ENCODE results near the gene SHROOM3.

SHROOM3 gene

GRCh38 chr4:76758290-76758882 lies 323.4 kb downstream of the SHROOM3 start:
- ChIA-PET POLR2A (interaction anchor here (1.6 kb wide), 1 partner anchor 190 kb away, joined by 6 read pairs; the partner anchor contains the start of gene SEPTIN11), CTCF (interaction anchor here (0.7 to 3.3 kb wide), 32 partner anchors 8 to 317 kb away, joined by 3 to 24 read pairs (median 4); no protein-coding TSS in a partner anchor)
- no peak overlapping the region for H3K4me3 ChIP-seq (ENCODE audit: low read depth, low read length)
- DNase-seq (ENCODE audit: low read depth, low spot score) = no peak
- TF ChIP-seq, protein P1, sequence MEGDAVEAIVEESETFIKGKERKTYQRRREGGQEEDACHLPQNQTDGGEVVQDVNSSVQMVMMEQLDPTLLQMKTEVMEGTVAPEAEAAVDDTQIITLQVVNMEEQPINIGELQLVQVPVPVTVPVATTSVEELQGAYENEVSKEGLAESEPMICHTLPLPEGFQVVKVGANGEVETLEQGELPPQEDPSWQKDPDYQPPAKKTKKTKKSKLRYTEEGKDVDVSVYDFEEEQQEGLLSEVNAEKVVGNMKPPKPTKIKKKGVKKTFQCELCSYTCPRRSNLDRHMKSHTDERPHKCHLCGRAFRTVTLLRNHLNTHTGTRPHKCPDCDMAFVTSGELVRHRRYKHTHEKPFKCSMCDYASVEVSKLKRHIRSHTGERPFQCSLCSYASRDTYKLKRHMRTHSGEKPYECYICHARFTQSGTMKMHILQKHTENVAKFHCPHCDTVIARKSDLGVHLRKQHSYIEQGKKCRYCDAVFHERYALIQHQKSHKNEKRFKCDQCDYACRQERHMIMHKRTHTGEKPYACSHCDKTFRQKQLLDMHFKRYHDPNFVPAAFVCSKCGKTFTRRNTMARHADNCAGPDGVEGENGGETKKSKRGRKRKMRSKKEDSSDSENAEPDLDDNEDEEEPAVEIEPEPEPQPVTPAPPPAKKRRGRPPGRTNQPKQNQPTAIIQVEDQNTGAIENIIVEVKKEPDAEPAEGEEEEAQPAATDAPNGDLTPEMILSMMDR (IDR thresholded peaks at IDR 0.05; ENCODE audit: insufficient read depth, low read length, missing control alignments) = peak; percentile 51

- no peak for DNase-seq (ENCODE audit: low read depth, low spot score)
- POLR2A ChIA-PET = no interaction called here
- CTCF ChIA-PET = interaction anchor here (0.9 to 2.6 kb wide), 3 partner anchors 13 to 242 kb away, joined by 3 to 8 read pairs (median 3); no protein-coding TSS in a partner anchor
- TF ChIP-seq, protein P1 (IDR thresholded peaks at IDR 0.05; ENCODE audit: insufficient read depth, low read length, missing control alignments) = no peak
- no peak overlapping the region for H3K4me3 ChIP-seq (ENCODE audit: low read depth, low read length)
These were observed 324.0 kb downstream of the SHROOM3 start for GRCh38 chr4:76758996-76759395.

DNA sequence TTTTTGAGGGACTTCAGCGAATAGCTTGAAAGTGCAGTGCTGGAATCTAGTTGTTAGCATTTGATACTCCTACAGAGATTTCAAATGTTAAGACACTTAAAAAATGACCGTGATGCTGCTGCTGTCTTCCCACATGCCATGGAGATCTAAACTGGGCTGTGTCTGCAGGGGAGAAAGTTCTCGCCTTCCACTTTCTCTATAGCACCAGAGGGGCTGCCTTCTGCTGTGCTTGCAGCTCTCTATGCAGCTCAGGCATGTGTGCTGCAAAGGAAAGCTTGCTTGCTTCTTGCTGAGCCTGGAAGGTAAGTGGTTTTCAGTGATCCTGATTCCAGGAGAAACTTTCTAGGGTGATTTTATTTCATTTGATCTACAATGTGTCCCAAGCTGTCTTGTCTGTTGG lies 325.2 kb downstream of the SHROOM3 start:
- ChIA-PET POLR2A (interaction anchor here (1.5 kb wide), 1 partner anchor 189 kb away, joined by 4 read pairs; the partner anchor contains the start of gene SEPTIN11), CTCF (interaction anchor here (0.7 to 2.7 kb wide), 16 partner anchors 8 to 329 kb away, joined by 3 to 8 read pairs (median 3); no protein-coding TSS in a partner anchor)
- no peak for DNase-seq (ENCODE audit: low read depth, low spot score)
- TF ChIP-seq, protein P1 (IDR thresholded peaks at IDR 0.05; ENCODE audit: insufficient read depth, low read length, missing control alignments) = no peak
- no peak overlapping the region for H3K4me3 ChIP-seq (ENCODE audit: low read depth, low read length)

GRCh38 chr4:76762137-76763130 lies 327.4 kb downstream of the SHROOM3 start:
- DNase-seq (ENCODE audit: low read depth, low spot score) = no peak
- ChIA-PET POLR2A (interaction anchor here (0.7 kb wide), 1 partner anchor 9 kb away, joined by 4 read pairs; no protein-coding TSS in a partner anchor), CTCF (interaction anchor here (0.7 to 2.7 kb wide), 2 partner anchors 247 to 251 kb away, joined by 3 to 7 read pairs; no protein-coding TSS in a partner anchor)
- TF ChIP-seq, protein P1 (IDR thresholded peaks at IDR 0.05; ENCODE audit: insufficient read depth, low read length, missing control alignments) = no peak
- H3K4me3 ChIP-seq (ENCODE audit: low read depth, low read length) = no peak overlapping the region

- ChIA-PET CTCF (interaction anchor here (1.2 kb wide), 1 partner anchor 11 kb away, joined by 3 read pairs; no protein-coding TSS in a partner anchor), POLR2A (interaction anchor here (1.0 kb wide), 3 partner anchors 11 to 259 kb away, joined by 3 to 4 read pairs (median 4); no protein-coding TSS in a partner anchor)
- DNase-seq (ENCODE audit: low read depth, low spot score) = no peak
- H3K4me3 ChIP-seq (ENCODE audit: low read depth, low read length) = no peak overlapping the region
- TF ChIP-seq, protein P1 (IDR thresholded peaks at IDR 0.05; ENCODE audit: insufficient read depth, low read length, missing control alignments) = no peak
These were observed 329.2 kb downstream of the SHROOM3 start for GRCh38 chr4:76764251-76764650.
